Measurements from ENCODE around the gene NAXD. TPM values are rescaled to one million over a fixed set of nuclear protein-coding genes. Genes with fewer than 3 reads are reported as not detected.

Gene NAXD
- total and polyA plus RNA-seq, 4 experiments from 2014 or later: 20.4 to 33.4 (median 26.5) TPM

GRCh38 chr13:110645750-110646149 lies 30.4 kb downstream of the NAXD start:
- Mint-ChIP-seq H3K36me3 (peaks cover 17 to 52% of the 10 kb centered on the region in 2 donors), H3K27me3 (no peaks in the 10 kb centered on the region), H3K27ac (no peak overlapping the region), H3K4me1 (peaks cover 0 to 14% (median 0%) of the 10 kb centered on the region in 4 donors), H3K9me3 (peaks cover 0 to 2% (median 0%) of the 10 kb centered on the region in 8 donors), H3K4me3 (no peak overlapping the region)
- no peaks in the 10 kb centered on the region for H3K9me3 ChIP-seq (ENCODE audit: control insufficient read depth in 1 of 2, low read length in 2 of 2)
- H3K27ac ChIP-seq (ENCODE audit: low read depth, low read length): no peak overlapping the region
- H3K4me3 ChIP-seq (ENCODE audit: low read length in 2 of 2): no peak overlapping the region
- ChIA-PET CTCF (ENCODE audit: partially characterized antibody) (interaction anchor here (2.0 kb wide), 1 partner anchor 10 kb away, joined by 8 read pairs; no protein-coding TSS in a partner anchor), POLR2A (ENCODE audit: partially characterized antibody) (no interaction called here)
- no peak for DNase-seq
- no peaks in the 10 kb centered on the region for H3K27me3 ChIP-seq (ENCODE audit: insufficient read depth, low read length)
- no peaks in the 10 kb centered on the region for H3K4me1 ChIP-seq (ENCODE audit: insufficient read depth, low read length)
- intact Hi-C loops (cut with micrococcal nuclease): no loop called here
- peaks cover 24% of the 10 kb centered on the region for H3K36me3 ChIP-seq (ENCODE audit: insufficient read depth, low read length)

GRCh38 chr13:110646442-110647364 lies 31.4 kb downstream of the NAXD start:
- Mint-ChIP-seq H3K27ac (peak overlapping the region in 1 of 7 donors; percentile 13), H3K4me3 (no peak overlapping the region), H3K27me3 (no peaks in the 10 kb centered on the region), H3K9me3 (peaks cover 0 to 2% (median 0%) of the 10 kb centered on the region in 8 donors), H3K4me1 (peaks cover 0 to 14% (median 0%) of the 10 kb centered on the region in 4 donors), H3K36me3 (peaks cover 18 to 53% of the 10 kb centered on the region in 2 donors)
- no peak overlapping the region for H3K4me3 ChIP-seq (ENCODE audit: low read length in 2 of 2)
- CTCF ChIA-PET (ENCODE audit: partially characterized antibody): interaction anchor here (2.0 kb wide), 1 partner anchor 11 kb away, joined by 8 read pairs; no protein-coding TSS in a partner anchor
- peaks cover 22% of the 10 kb centered on the region for H3K36me3 ChIP-seq (ENCODE audit: insufficient read depth, low read length)
- POLR2A ChIA-PET (ENCODE audit: partially characterized antibody): no interaction called here
- intact Hi-C loops (cut with micrococcal nuclease): no loop called here
- DNase-seq: no peak
- no peaks in the 10 kb centered on the region for H3K27me3 ChIP-seq (ENCODE audit: insufficient read depth, low read length)
- no peaks in the 10 kb centered on the region for H3K4me1 ChIP-seq (ENCODE audit: insufficient read depth, low read length)
- no peaks in the 10 kb centered on the region for H3K9me3 ChIP-seq (ENCODE audit: control insufficient read depth in 1 of 2, low read length in 2 of 2)
- H3K27ac ChIP-seq (ENCODE audit: low read depth, low read length): no peak overlapping the region

- CTCF ChIA-PET (ENCODE audit: partially characterized antibody): no interaction called here
- no peak overlapping the region for H3K27ac ChIP-seq (ENCODE audit: low read depth, low read length)
- no peak for DNase-seq
- peaks cover 0 to 14% (median 0%) of the 10 kb centered on the region in 4 donors for H3K4me1 Mint-ChIP-seq
- H3K27me3 Mint-ChIP-seq: no peaks in the 10 kb centered on the region
- peaks cover 22% of the 10 kb centered on the region for H3K36me3 ChIP-seq (ENCODE audit: insufficient read depth, low read length)
- peaks cover 0 to 2% (median 0%) of the 10 kb centered on the region in 8 donors for H3K9me3 Mint-ChIP-seq
- H3K4me1 ChIP-seq (ENCODE audit: insufficient read depth, low read length): no peaks in the 10 kb centered on the region
- H3K36me3 Mint-ChIP-seq: peaks cover 19 to 53% of the 10 kb centered on the region in 2 donors
- H3K27ac Mint-ChIP-seq: peak overlapping the region in 1 of 7 donors; percentile 48
- intact Hi-C loops (cut with micrococcal nuclease): no loop called here
- H3K27me3 ChIP-seq (ENCODE audit: insufficient read depth, low read length): no peaks in the 10 kb centered on the region
- no peaks in the 10 kb centered on the region for H3K9me3 ChIP-seq (ENCODE audit: control insufficient read depth in 1 of 2, low read length in 2 of 2)
- no peak overlapping the region for H3K4me3 Mint-ChIP-seq
- no peak overlapping the region for H3K4me3 ChIP-seq (ENCODE audit: low read length in 2 of 2)
- POLR2A ChIA-PET (ENCODE audit: partially characterized antibody): no interaction called here
These were observed 32.0 kb downstream of the NAXD start for GRCh38 chr13:110647365-110647737.

GRCh38 chr13:110648146-110648819 lies 32.9 kb downstream of the NAXD start:
- peak overlapping the region in 5 of 7 donors; percentile 13 to 78 (median 36) for H3K27ac Mint-ChIP-seq
- H3K27me3 Mint-ChIP-seq: no peaks in the 10 kb centered on the region
- POLR2A ChIA-PET (ENCODE audit: partially characterized antibody): no interaction called here
- H3K4me1 Mint-ChIP-seq: peaks cover 0 to 14% (median under 1%) of the 10 kb centered on the region in 4 donors
- Histone ChIP-seq H3K27me3 (ENCODE audit: insufficient read depth, low read length) (no peaks in the 10 kb centered on the region), H3K36me3 (ENCODE audit: insufficient read depth, low read length) (peaks cover 18% of the 10 kb centered on the region), H3K27ac (ENCODE audit: low read depth, low read length) (no peak overlapping the region), H3K4me3 (ENCODE audit: low read length in 2 of 2) (no peak overlapping the region), H3K4me1 (ENCODE audit: insufficient read depth, low read length) (no peaks in the 10 kb centered on the region), H3K9me3 (ENCODE audit: control insufficient read depth in 1 of 2, low read length in 2 of 2) (no peaks in the 10 kb centered on the region)
- CTCF ChIA-PET (ENCODE audit: partially characterized antibody): no interaction called here
- H3K36me3 Mint-ChIP-seq: peaks cover 16 to 49% of the 10 kb centered on the region in 2 donors
- peaks cover 0 to 1% (median 0%) of the 10 kb centered on the region in 8 donors for H3K9me3 Mint-ChIP-seq
- intact Hi-C loops (cut with micrococcal nuclease): no loop called here
- H3K4me3 Mint-ChIP-seq: no peak overlapping the region
- DNase-seq: no peak

DNA sequence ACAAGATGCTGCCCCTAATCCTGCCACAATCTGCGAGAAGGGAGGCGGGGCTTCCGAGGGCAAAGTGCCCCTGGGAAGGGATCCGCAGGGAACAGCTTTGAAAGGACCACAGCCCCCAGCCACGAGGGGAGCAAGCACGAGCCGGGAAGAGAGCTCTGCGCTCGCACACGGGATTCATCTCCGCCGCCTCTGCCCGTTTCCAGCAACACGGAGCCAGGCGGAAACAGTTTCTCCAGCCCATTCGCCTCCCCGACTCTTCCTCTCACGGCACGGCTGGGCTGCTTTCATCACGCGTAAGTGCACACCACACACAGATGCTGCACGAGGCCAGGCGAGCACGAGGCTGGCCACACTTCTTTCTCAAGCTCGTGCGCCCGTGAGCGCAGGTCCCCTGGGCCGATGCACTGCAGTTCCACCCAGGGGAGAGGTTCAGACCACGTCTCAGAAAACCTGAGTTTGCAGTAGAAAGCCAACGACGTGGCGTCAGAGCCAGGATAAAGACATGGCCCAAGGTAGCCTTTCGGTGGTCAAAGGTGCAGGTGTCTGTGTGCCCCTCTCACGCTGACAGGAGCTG lies 33.6 kb downstream of the NAXD start:
- Histone ChIP-seq H3K4me3 (ENCODE audit: low read length in 2 of 2) (no peak overlapping the region), H3K27me3 (ENCODE audit: insufficient read depth, low read length) (no peaks in the 10 kb centered on the region), H3K9me3 (ENCODE audit: control insufficient read depth in 1 of 2, low read length in 2 of 2) (no peaks in the 10 kb centered on the region), H3K36me3 (ENCODE audit: insufficient read depth, low read length) (peaks cover 18% of the 10 kb centered on the region), H3K27ac (ENCODE audit: low read depth, low read length) (no peak overlapping the region), H3K4me1 (ENCODE audit: insufficient read depth, low read length) (no peaks in the 10 kb centered on the region)
- POLR2A ChIA-PET (ENCODE audit: partially characterized antibody): no interaction called here
- Mint-ChIP-seq H3K36me3 (peaks cover 17 to 49% of the 10 kb centered on the region in 2 donors), H3K4me1 (peaks cover 0 to 14% (median under 1%) of the 10 kb centered on the region in 4 donors), H3K9me3 (no peaks in the 10 kb centered on the region), H3K27me3 (no peaks in the 10 kb centered on the region), H3K4me3 (no peak overlapping the region), H3K27ac (peak overlapping the region in 2 of 7 donors; percentile 59 to 78)
- CTCF ChIA-PET (ENCODE audit: partially characterized antibody): no interaction called here
- no peak for DNase-seq
- intact Hi-C loops (cut with micrococcal nuclease): no loop called here

- no peak for DNase-seq
- Mint-ChIP-seq H3K36me3 (peaks cover 17 to 46% of the 10 kb centered on the region in 2 donors), H3K4me1 (peaks cover 0 to 11% (median under 1%) of the 10 kb centered on the region in 4 donors), H3K27me3 (no peaks in the 10 kb centered on the region), H3K4me3 (peak overlapping the region in 1 of 8 donors; percentile 59), H3K9me3 (no peaks in the 10 kb centered on the region), H3K27ac (peak overlapping the region in 1 of 7 donors; percentile 29)
- Histone ChIP-seq H3K4me3 (ENCODE audit: low read length in 2 of 2) (no peak overlapping the region), H3K36me3 (ENCODE audit: insufficient read depth, low read length) (peaks cover 16% of the 10 kb centered on the region), H3K27ac (ENCODE audit: low read depth, low read length) (no peak overlapping the region), H3K27me3 (ENCODE audit: insufficient read depth, low read length) (no peaks in the 10 kb centered on the region), H3K4me1 (ENCODE audit: insufficient read depth, low read length) (no peaks in the 10 kb centered on the region), H3K9me3 (ENCODE audit: control insufficient read depth in 1 of 2, low read length in 2 of 2) (no peaks in the 10 kb centered on the region)
- ChIA-PET CTCF (ENCODE audit: partially characterized antibody) (no interaction called here), POLR2A (ENCODE audit: partially characterized antibody) (no interaction called here)
- intact Hi-C loops (cut with micrococcal nuclease): no loop called here
These were observed 34.2 kb downstream of the NAXD start for GRCh38 chr13:110649551-110649950.

DNA sequence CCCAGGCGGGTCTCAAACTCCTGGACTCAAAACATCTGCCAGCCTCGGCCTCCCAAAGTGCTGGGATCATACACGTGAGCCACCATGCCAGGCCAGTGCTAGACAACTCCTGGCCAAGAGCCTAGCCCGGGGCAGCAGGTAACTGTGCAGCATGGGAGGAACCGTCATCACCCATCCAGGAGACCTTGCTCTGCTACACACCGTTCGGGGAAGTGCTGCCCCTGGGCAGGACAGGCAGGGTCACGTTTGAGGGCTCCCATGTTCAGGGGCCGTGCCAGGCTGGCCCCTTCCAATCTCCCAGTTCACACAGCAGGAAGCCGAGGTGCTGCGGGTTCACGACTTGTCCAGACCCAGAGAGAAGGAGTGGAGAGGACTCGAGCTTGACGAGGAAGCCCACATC lies 35.1 kb downstream of the NAXD start:
- peaks cover 21 to 47% of the 10 kb centered on the region in 2 donors for H3K36me3 Mint-ChIP-seq
- ChIA-PET POLR2A (ENCODE audit: partially characterized antibody) (no interaction called here), CTCF (ENCODE audit: partially characterized antibody) (no interaction called here)
- no peaks in the 10 kb centered on the region for H3K27me3 Mint-ChIP-seq
- Histone ChIP-seq H3K4me1 (ENCODE audit: insufficient read depth, low read length) (no peaks in the 10 kb centered on the region), H3K27me3 (ENCODE audit: insufficient read depth, low read length) (no peaks in the 10 kb centered on the region), H3K9me3 (ENCODE audit: control insufficient read depth in 1 of 2, low read length in 2 of 2) (no peaks in the 10 kb centered on the region), H3K27ac (ENCODE audit: low read depth, low read length) (no peak overlapping the region), H3K36me3 (ENCODE audit: insufficient read depth, low read length) (peaks cover 19% of the 10 kb centered on the region), H3K4me3 (ENCODE audit: low read length in 2 of 2) (no peak overlapping the region)
- H3K4me1 Mint-ChIP-seq: peaks cover 2 to 9% (median 2%) of the 10 kb centered on the region in 4 donors
- no peaks in the 10 kb centered on the region for H3K9me3 Mint-ChIP-seq
- intact Hi-C loops (cut with micrococcal nuclease): no loop called here
- no peak for DNase-seq
- no peak overlapping the region for H3K27ac Mint-ChIP-seq
- H3K4me3 Mint-ChIP-seq: no peak overlapping the region

All from CD4-positive, alpha-beta memory T cell (primary cell).